Gastroesophageal sphincter (tissue), 4 donors: Measurements from ENCODE around the gene C1orf115. TPM values are rescaled to one million over a fixed set of nuclear protein-coding genes. Genes with fewer than 3 reads are reported as not detected.
"Not testable (repeated sequence)": the region's sequence is repeated elsewhere in the genome, so short reads cannot be mapped to it uniquely, and the experiment has no call there.

Experiments
- ATAC-seq: fragments of 150-250 bp; one replicate; pipeline ENCODE4 v1.9.1; 2016; ENCODE audit warnings: mild to moderate bottlenecking, moderate library complexity
- H3K27ac ChIP-seq, 4 donors: fragments of 200-600 bp; sonication (generic) in 3 of 4; 1 replicate in 3 of 4; 2 replicates in 1 of 4; pipeline ENCODE4 v1.5.1; 2016 to 2019
- H3K27me3 ChIP-seq: fragments of 200-600 bp; sonication (generic); one replicate; pipeline ENCODE4 v1.5.1; 2019
- H3K36me3 ChIP-seq, 2 donors: fragments of 200-600 bp; sonication (generic); one replicate each; pipeline ENCODE4 v1.5.1; 2019; ENCODE audit warnings: control low read depth in 1 of 2
- H3K4me1 ChIP-seq, 3 donors: fragments of 200-600 bp; sonication (generic); 1 replicate in 2 of 3; 2 replicates in 1 of 3; pipeline ENCODE4 v1.5.1; 2016 to 2019; ENCODE audit warnings: control low read depth in 2 of 3
- H3K4me3 ChIP-seq, 2 donors: fragments of 200-600 bp; sonication (generic); one replicate each; pipeline ENCODE4 v1.5.1; 2019; ENCODE audit warnings: mild to moderate bottlenecking in 1 of 2, moderate library complexity in 1 of 2
- H3K9me3 ChIP-seq, 3 donors: fragments of 200-600 bp; sonication (generic); one replicate each; pipeline ENCODE4 v1.5.1; 2017 to 2019; ENCODE audit warnings: control low read depth in 2 of 3
- EP300 ChIP-seq: sonication (generic); formaldehyde crosslinking; IDR thresholded peaks from one replicate; pipeline ENCODE4 v1.6.1; 2017; ENCODE audit warnings: antibody characterized with exemption, mild to moderate bottlenecking
- POLR2A ChIP-seq, 2 donors: fragments of 450-650 bp; IDR thresholded peaks; one replicate each; pipeline ENCODE4 v1.6.1; 2017; ENCODE audit warnings: antibody characterized with exemption in 2 of 2, mild to moderate bottlenecking in 2 of 2, moderate library complexity in 1 of 2
- POLR2AphosphoS5 ChIP-seq: sonication (generic); formaldehyde crosslinking; IDR thresholded peaks from one replicate; pipeline ENCODE4 v1.6.1; 2017; ENCODE audit warnings: antibody characterized with exemption
- WGBS, 2 donors: methylation state at CpG; one replicate each; pipeline ENCODE4 v1.1.5; 2018; ENCODE audit warnings: low coverage in 1 of 2; 5-methylcytosine and 5-hydroxymethylcytosine counted together
- total RNA-seq, 4 donors: library from RNA; depleted of rRNA; stranded (reverse); fragments of >200 nt; gene quantifications; one replicate each; pipeline ENCODE4 v1.1.0, GENCODE V29; 2016
- TF ChIP-seq, protein P1 (sequence below), 4 experiments: fragments of 200-600 bp in 2 of 4; fragments of 450-650 bp in 2 of 4; sonication (generic) in 1 of 4; IDR thresholded peaks; one replicate each; pipeline ENCODE4 v1.5.1; 2017 to 2019; ENCODE audit warnings: antibody characterized with exemption in 4 of 4, mild to moderate bottlenecking in 2 of 4, moderate library complexity in 2 of 4

C1orf115 gene
- total RNA-seq, 4 donors from 2014 or later = 6.8 to 28.0 (median 9.5) TPM

DNA sequence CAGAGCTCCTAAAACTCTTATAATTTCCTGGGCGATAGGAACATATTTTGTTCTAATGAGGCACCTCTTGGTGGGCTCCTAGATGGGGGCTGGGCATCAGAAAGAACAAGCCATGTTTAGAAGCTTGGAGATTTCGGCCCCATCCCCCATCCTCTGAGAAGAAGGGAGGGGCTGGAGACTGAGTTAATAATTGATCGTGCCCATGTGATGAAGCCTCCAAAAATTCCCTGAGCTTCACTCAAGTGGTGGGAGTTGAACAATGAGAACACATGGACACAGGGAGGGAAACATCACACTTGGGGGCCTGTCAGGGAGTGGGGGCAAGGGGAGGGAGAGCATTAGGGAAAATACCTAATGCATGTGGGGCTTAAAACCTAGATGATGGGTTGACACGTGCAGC, 18.1 kb downstream of the C1orf115 start:
- Histone ChIP-seq H3K27ac (no peak overlapping the region), H3K4me1 (no peaks in the 10 kb centered on the region), H3K36me3 (no peaks in the 10 kb centered on the region), H3K4me3 (no peak overlapping the region), H3K27me3 (no peaks in the 10 kb centered on the region), H3K9me3 (no peaks in the 10 kb centered on the region)
- no peak for ATAC-seq
- WGBS, 2 donors = 89 to 93% methylated on average over 2 to 3 of the region's 4 CpGs
- no peak for TF ChIP-seq POLR2A (IDR thresholded peaks at IDR 0.05)
- TF ChIP-seq, protein P1, sequence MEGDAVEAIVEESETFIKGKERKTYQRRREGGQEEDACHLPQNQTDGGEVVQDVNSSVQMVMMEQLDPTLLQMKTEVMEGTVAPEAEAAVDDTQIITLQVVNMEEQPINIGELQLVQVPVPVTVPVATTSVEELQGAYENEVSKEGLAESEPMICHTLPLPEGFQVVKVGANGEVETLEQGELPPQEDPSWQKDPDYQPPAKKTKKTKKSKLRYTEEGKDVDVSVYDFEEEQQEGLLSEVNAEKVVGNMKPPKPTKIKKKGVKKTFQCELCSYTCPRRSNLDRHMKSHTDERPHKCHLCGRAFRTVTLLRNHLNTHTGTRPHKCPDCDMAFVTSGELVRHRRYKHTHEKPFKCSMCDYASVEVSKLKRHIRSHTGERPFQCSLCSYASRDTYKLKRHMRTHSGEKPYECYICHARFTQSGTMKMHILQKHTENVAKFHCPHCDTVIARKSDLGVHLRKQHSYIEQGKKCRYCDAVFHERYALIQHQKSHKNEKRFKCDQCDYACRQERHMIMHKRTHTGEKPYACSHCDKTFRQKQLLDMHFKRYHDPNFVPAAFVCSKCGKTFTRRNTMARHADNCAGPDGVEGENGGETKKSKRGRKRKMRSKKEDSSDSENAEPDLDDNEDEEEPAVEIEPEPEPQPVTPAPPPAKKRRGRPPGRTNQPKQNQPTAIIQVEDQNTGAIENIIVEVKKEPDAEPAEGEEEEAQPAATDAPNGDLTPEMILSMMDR (IDR thresholded peaks at IDR 0.05) = no peak
- no peak for TF ChIP-seq POLR2AphosphoS5
- TF ChIP-seq EP300 = no peak

DNA sequence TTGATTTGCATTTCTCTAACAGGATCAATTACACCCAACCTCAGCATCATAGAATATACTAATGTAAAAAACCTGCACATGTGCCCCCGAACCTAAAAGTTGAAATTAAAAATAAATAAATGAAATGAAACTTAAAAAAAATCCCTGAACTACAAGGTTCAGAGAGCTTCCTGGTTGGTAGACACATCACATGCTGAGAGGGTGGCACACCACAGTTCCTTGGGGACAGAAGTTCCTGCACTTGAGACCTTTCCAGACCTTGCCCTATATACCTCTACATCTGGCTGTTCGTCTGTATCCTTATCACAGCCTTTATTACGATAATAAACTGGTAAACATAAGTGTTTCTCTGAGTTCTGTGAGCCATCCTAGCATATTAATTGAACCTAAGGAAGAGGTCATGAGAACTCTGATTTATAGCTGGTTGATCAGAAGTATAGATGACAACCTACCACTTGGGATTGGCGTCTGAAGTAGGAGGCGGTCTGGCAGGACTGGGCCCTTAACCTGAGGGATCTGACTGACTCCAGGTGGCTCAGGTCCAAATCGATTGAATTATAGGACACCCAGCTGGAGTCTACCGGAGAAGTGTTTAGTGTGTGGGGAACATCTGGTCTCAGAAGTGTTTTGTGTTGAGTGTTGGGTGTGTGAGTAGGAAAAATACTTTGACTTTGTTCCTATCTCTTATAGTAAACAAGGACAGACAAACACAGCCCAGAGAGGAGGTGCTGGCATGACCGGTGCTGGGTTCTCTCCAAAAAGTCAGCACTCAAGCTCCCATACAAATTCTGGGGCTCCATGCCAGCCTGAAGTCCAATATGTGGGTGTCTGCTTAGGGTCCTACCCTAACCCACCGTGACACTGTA, 19.0 kb downstream of the C1orf115 start:
- Histone ChIP-seq H3K36me3 (no peaks in the 10 kb centered on the region), H3K4me3 (no peak overlapping the region), H3K27me3 (no peaks in the 10 kb centered on the region), H3K9me3 (no peaks in the 10 kb centered on the region), H3K4me1 (no peaks in the 10 kb centered on the region), H3K27ac (no peak overlapping the region)
- ATAC-seq = no peak
- WGBS, 2 donors = 61 to 64% methylated on average over 7 to 9 of the region's 9 CpGs
- TF ChIP-seq, protein P1 (IDR thresholded peaks at IDR 0.05) = no peak
- TF ChIP-seq POLR2AphosphoS5 = no peak
- no peak for TF ChIP-seq POLR2A (IDR thresholded peaks at IDR 0.05)
- TF ChIP-seq EP300 = no peak

DNA sequence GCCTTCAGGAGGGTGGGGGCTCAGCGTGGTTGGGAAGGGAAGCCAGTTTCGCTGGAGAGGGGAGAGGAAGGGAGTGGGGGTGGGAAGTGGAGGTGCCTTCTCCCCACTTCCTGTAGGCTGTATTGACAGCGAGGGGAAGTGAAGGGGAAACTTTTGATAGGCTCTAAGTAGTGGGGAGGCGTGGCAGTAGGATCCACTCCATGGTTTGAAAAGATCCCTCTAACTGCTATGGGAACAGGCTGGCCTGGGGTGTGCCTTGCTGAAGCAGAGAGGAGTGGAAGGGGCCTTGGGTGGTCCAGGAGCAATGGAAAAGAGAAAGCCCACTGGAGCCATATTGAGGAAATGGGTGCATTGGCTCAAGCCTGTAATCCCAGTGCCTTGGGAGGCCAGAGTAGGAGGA, 20.2 kb downstream of the C1orf115 start:
- WGBS, 2 donors = 81% methylated on average over 3 of the region's 4 CpGs; no CpG with 5 or more reads in 1 of the 2 donors
- no peak for ATAC-seq
- no peak for TF ChIP-seq POLR2A (IDR thresholded peaks at IDR 0.05)
- no peak for TF ChIP-seq EP300
- TF ChIP-seq, protein P1 (IDR thresholded peaks at IDR 0.05) = no peak
- no peak for TF ChIP-seq POLR2AphosphoS5
- no peak overlapping the region for H3K27ac ChIP-seq
- H3K9me3 ChIP-seq = no peaks in the 10 kb centered on the region
- H3K36me3 ChIP-seq = no peaks in the 10 kb centered on the region
- H3K4me1 ChIP-seq = no peaks in the 10 kb centered on the region
- H3K27me3 ChIP-seq = no peaks in the 10 kb centered on the region
- no peak overlapping the region for H3K4me3 ChIP-seq

DNA sequence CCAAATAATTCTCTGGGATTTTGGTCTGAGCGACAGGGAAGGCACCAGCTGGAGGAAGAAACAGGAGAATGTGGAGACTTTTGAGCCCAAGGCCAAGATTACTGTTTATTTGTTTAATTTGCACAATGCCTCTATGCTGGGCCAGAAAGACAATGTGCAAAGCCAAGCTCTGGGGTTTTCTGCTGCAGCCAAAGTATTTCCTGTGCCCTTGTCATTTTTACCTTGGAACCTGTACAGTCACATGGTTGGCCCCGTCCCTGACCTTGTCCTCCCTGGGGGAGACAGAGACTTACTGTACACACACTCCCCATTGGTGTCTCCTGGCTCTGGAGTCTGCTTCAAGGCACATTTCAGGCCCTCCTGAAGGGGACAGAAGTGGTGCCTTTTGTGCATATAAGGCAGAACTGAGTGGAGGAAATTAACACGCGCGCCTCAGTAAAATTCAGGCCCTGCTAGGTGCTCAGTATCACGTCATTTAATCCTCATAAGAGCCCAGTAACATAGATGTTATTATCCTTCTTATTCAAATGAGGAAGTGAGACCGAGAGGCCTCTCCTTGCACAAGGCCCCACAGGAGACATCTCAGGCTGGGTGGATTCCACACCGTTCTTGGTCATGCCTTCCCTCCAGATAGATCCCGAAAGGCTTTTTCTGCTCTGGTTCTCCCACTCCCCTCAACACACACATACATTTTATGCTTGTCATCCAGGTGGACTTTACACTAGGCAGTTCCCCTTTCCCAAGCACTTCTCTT, 21.1 kb downstream of the C1orf115 start:
- H3K9me3 ChIP-seq = no peaks in the 10 kb centered on the region
- no peaks in the 10 kb centered on the region for H3K27me3 ChIP-seq
- WGBS, 2 donors = 74 to 76% methylated on average over 3 to 6 of the region's 9 CpGs
- H3K36me3 ChIP-seq = no peaks in the 10 kb centered on the region
- no peak overlapping the region for H3K4me3 ChIP-seq
- no peak overlapping the region for H3K27ac ChIP-seq
- TF ChIP-seq, protein P1 (IDR thresholded peaks at IDR 0.05) = no peak
- no peak for TF ChIP-seq POLR2AphosphoS5
- no peaks in the 10 kb centered on the region for H3K4me1 ChIP-seq
- ATAC-seq = no peak

DNA sequence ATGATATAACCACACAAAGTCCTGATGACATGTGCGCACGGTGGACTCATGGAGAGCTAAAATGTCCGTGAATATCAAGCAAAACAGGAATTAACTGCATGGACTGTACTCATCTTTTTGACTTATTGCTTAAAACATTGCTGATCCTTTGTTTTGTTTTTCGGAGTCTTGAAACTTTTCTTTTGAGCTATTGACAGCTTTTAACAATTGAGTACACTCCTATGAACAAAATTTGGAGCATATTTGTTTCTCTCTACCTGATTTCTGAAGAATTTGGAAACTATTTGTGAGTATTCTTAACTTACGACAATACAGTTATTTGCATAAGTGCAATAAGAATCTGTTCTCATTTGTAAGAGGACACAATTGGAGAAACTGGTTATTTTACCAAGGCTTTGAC, 25.8 kb downstream of the C1orf115 start:
- H3K27ac ChIP-seq, H3K27me3 ChIP-seq, H3K4me1 ChIP-seq, ATAC-seq, H3K36me3 ChIP-seq, H3K9me3 ChIP-seq, H3K4me3 ChIP-seq: not testable (repeated sequence)
- 91 to 98% methylated on average over 5 of the region's 5 CpGs for WGBS, 2 donors
